SKM-1 treated with dmso at 0.1 percent for 144 hours (cell line): ENCODE results near the gene RBM4B.
"Not testable (repeated sequence)": the region's sequence is repeated elsewhere in the genome, so short reads cannot be mapped to it uniquely, and the experiment has no call there.

ENCODE experiments used
- DNase-seq: peaks from one replicate; lab custom pipeline; 2025; ENCODE audit not compliant: unreplicated experiment; lab: John Stamatoyannopoulos, UW

The RBM4B gene

DNA sequence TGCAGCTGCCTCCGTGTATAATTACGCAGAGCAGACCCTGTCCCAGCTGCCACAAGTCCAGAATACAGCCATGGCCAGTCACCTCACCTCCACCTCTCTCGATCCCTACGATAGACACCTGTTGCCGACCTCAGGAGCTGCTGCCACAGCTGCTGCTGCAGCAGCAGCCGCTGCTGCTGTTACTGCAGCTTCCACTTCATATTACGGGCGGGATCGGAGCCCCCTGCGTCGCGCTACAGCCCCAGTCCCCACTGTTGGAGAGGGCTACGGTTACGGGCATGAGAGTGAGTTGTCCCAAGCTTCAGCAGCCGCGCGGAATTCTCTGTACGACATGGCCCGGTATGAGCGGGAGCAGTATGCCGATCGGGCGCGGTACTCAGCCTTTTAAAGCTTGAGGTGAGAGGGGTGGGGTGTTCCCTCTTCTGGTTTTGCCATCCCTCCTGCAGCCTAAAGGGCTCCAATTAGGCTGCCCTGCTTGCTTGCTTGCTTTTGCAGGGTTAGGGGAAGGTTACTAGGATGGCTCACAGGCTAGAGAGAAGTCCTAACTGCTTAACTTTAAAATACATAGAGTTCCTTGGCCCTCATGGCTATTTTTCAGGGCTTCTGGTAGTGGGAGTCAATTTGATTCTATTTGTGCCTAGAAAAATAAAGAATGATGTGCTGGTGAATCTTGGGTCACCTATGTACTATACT lies 33.8 kb downstream of the RBM4B start:
- DNase-seq: no peak

DNA sequence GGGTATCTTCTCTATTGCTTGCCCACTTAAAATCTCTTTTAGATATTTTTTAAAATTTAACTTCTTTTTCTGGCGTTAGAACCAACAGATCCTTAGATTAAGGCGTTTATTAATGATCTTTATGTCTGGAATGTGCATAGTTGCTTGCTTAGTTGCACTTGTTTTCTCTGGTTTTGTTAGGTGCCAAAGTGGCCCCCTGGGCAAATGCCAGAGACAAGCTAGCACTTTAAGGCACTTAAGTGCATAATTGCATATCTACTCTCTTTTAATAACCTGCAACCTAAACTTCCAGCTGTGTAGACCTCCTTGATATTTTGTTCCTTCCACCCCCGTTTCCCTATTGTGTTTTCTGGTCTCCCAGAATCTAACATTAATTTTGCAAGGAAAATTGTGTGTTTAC lies 35.9 kb downstream of the RBM4B start:
- DNase-seq: no peak

DNA sequence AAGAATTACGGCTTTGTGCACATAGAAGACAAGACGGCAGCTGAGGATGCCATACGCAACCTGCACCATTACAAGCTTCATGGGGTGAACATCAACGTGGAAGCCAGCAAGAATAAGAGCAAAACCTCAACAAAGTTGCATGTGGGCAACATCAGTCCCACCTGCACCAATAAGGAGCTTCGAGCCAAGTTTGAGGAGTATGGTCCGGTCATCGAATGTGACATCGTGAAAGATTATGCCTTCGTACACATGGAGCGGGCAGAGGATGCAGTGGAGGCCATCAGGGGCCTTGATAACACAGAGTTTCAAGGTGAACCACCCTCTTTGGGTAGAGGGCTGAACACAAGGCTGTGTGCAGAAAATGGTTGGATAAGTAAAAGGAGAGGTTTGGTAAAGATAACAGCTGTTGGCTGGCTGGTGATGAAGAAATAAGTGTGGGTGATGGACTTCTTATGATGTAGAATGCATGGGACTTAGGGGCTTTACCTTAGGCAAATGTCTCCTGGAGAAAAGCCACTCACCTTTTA lies 37.8 kb downstream of the RBM4B start:
- DNase-seq: not testable (repeated sequence)

DNA sequence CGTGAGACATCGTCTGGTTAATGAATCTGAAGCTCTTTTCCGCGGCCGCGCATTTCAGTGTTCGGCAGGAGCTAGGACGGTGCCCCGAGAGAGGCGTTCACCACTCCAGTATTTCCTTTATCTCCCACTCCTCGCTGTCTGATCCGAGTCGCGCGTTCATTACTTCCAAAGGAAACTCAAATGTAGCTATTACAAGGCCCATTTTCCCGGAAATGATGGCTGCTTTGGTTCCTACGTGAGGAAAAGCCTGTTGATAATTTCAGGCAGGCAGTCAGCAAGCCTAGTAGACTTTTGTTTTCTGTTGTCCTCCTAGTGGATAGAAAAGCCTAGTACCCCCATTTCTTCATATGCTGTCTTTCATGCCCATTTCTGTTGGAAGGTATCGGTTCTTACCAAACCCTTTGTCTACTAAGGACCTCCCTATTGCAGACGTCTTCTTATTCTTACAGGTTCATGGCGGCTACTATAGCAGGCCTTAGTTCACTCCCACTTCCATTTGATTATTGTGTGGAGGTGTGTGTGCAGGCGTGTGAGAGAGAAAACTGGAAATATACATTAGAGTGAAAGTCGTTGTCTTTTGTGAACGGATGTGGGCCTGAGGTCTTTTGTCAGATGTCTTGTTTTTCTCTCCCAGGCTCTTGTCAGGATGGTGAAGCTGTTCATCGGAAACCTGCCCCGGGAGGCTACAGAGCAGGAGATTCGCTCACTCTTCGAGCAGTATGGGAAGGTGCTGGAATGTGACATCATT lies 38.4 kb downstream of the RBM4B start:
- no peak for DNase-seq

DNA sequence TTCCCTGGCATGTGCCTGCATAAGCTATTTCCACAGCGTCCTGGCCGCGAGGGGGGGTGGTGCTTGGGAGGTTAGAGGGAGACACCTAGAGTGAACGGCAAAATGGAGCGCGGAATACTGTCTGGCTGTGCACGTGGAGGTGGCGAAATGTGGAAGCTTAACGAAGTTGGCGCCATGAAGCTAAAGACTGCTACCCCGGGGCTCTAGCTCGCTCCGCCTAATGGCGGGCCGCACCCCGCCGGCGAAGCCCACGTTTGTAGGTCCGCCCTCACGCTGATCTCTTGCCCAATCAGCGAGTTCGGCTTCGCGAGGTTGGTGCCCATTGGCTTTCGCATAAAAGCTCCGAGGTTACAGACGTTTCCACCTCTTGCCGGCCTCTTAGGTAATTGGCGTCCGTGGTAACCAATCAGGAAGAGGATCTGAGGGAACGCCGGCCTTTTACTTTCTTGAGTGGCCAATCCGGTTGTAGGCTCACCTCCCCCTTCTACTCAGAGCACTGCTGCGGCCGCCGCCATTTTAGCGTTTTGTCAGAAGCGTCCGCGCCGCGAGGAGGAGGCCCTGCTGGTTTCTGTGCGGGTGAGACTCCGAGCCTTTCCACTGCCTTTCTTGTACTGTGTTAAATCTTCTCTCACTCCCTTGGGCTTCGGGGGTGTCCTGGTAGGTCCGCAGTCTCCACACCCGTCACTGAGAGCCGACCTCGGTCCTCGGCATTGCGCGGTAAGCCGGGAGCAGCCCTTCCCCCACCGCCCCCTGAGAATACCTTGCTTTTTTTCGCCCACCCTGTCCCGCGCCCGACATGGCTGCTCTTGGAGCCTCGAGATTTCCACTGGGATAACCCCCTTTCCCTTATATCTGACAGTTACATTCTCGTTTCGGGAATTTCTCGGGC lies 39.3 kb downstream of the RBM4B start, which contains the start of gene RBM4:
Gene RBM4, plus strand, starts transcription at position 527 of the 889 bp plus-strand sequence. CDS start 1,009 bp downstream, outside the sequence.
- peak; percentile 98 for DNase-seq

DNA sequence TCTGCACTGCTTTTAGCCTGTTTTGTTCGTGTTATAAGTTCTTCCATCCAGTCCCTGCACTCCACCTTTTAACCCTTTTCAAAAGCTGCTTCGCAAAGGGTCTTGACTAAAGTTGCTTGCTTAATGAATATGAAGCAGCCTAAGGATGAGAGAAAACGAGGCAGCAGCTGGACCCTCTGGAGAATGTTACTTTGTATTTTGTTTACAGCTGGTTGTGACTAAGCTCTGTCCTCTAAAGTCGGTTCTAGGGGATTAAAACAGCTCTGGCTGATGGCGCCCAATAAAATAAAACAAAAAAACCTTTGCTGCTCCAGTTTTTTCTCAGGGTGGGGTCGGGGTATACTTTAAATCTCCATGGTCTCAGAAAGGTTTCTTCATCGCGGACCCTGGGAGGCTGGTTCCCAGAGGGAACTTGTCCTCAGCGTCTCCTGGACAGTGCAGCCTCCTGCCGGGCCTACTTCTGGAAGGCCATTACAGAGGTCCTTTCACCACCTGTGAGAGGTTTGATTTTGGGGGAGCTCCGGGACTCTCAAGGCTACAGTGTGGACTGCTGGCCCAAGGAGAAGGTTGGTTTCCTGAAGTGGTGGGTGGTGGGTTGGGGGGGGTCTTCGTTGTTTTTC lies 40.0 kb downstream of the RBM4B start:
- DNase-seq: no peak

DNA sequence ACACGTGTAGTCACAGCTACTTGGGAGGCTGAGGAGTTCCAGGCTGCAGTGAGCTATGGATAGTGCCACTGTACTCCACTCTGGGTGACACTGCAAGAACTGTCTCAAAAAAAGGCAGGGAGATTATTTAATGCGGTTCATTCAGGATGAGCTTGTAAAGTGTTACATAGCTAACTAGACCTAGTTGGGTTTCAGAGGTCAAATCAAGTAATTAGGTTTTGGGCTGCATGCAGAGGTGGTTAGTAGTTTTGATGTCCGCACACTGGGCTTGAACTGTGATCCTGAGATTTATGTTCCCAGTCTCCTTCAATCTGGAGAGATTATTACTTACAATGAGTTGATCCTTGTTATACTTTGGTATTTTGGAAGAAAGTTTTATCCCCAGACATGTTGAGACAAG lies 41.3 kb downstream of the RBM4B start:
- no peak for DNase-seq

- no peak for DNase-seq
These were observed 44.7 kb downstream of the RBM4B start for GRCh38 chr11:66632952-66633351.

DNA sequence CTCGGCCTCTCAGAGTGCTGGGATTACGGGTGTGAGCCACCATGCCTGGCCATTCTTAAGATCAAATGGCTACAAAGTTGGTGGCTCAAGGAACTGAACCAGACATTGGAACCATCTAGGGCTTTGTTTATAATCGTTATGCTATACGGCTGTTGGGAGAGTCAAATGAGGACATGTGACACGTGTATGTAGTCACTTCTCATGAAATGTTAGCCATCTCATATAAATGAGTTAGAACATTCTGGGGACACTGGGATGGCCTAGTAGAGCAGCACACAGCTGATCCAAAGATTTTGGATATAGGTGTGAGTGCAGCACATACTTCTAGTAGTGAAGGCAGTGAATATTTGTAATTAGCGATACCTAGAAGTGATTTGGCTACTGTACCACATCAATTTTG lies 45.8 kb downstream of the RBM4B start:
- no peak for DNase-seq

DNA sequence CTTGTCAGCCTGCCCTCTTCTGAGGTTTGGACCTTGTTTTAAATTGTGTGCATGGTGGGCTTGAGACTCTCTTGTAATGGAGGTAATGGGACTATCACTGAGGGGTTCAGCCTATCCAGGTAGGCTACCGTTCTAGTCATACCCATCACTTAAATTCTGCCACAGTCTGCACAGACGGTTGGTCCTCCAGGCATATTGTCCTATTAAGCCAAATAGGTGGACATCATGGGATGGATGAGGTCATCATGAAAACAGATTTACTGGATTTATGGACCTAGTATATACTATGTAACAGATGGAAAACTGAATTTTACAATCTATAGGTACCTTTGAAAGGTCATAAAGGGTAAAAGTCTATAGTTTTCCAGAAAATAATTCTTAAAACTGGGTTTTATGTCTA lies 48.3 kb downstream of the RBM4B start:
- DNase-seq: no peak

GRCh38 chr11:66628061-66628603 lies 49.6 kb downstream of the RBM4B start:
- DNase-seq: no peak

DNA sequence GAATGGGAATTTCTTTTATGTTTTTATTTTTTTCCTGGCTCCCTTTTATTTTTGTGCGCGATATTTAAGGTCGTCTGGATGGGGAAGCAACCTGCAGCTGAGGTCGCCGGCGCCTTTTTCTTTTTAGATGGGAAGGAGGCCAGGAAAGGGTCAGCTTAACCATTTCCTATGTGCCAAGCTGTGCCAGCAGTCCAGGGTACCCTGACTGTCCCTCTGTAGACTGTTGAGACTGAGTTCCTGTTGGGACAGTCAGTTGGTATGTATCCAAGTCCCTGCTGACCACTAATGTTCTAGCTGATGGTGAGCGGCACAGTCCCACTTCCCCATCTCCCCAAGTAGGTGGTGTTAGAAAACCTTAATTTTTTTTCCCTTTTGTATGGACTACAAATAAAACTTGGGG lies 50.8 kb downstream of the RBM4B start:
- DNase-seq: no peak

- no peak for DNase-seq
These were observed 51.3 kb downstream of the RBM4B start for GRCh38 chr11:66626382-66626781.

GRCh38 chr11:66625752-66626149 lies 51.9 kb downstream of the RBM4B start:
- DNase-seq: no peak

- DNase-seq: no peak
These were observed 52.5 kb downstream of the RBM4B start for GRCh38 chr11:66625041-66625751.

- no peak for DNase-seq
These were observed 53.2 kb downstream of the RBM4B start for GRCh38 chr11:66624450-66624849.

DNA sequence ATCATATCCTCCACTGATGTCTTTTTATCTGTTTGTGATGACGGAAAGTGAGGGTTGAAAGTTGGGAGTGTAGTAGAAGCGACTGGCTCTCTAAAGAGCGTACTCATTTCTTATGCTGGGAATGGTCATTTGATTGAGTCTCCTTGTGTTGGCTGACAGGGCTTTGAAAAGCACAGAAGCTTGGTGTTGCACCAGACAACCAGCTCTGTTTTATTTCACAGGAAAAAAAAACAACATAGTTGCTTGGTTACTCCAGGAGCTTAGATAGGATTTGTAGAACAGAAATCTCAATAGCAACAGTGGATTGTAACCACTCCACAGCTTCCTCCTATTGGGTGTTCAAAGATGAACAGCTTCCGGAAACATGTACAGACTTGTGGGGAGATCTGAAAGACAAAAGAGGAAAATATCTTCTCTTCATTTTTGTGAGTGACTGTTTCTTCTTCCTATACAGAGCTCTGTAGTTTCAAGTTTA lies 58.6 kb downstream of the RBM4B start:
- DNase-seq: peak; percentile 22

GRCh38 chr11:66617155-66617834 lies 60.4 kb downstream of the RBM4B start:
- DNase-seq: peak; percentile 73
